NCI-H146 treated with DMSO at 0.1 percent for 48 hours (cell line): Measurements from ENCODE around the gene LCN6.
A peak's percentile ranks its signal among the peaks of the same experiment; 100 is the strongest.
"Not testable (repeated sequence)": the region's sequence is repeated elsewhere in the genome, so short reads cannot be mapped to it uniquely, and the experiment has no call there.

Experiments
- DNase-seq: peaks from one replicate; lab custom pipeline; 2025; ENCODE audit not compliant: unreplicated experiment; lab: John Stamatoyannopoulos, UW

Gene LCN6

GRCh38 chr9:136748201-136748600 lies at the start of gene LCN6:
LCN6 (minus strand) TSS chr9:136748525; CDS start chr9:136748483, 42 bp downstream.
- no peak for DNase-seq

- not testable (repeated sequence) for DNase-seq
Observed at GRCh38 chr9:136796775-136797347, 48.5 kb upstream of the LCN6 start.

GRCh38 chr9:136796238-136796774 lies 48.0 kb upstream of the LCN6 start, which contains the start of gene CCDC183:
CCDC183 (plus strand) TSS chr9:136796338; CDS start chr9:136796398, 60 bp downstream.
- DNase-seq = no peak

GRCh38 chr9:136795000-136795348 lies 46.6 kb upstream of the LCN6 start:
- DNase-seq = no peak

- no peak for DNase-seq
Observed at GRCh38 chr9:136794281-136794999, 46.1 kb upstream of the LCN6 start.

GRCh38 chr9:136793086-136793946 lies 45.0 kb upstream of the LCN6 start:
- no peak for DNase-seq

- DNase-seq = no peak
Observed at GRCh38 chr9:136792321-136793085, 44.2 kb upstream of the LCN6 start.

- peak; percentile 39 for DNase-seq
Observed at GRCh38 chr9:136791516-136792276, 43.4 kb upstream of the LCN6 start.

- peak; percentile 98 for DNase-seq
Observed at GRCh38 chr9:136790640-136791515, 42.6 kb upstream of the LCN6 start, which contains the start of gene TMEM141. TMEM141 (plus strand) TSS chr9:136791344; CDS start chr9:136791371, 27 bp downstream.

- DNase-seq = no peak
Observed at GRCh38 chr9:136789523-136789937, 41.2 kb upstream of the LCN6 start.

GRCh38 chr9:136788644-136789522 lies 40.6 kb upstream of the LCN6 start:
- not testable (repeated sequence) for DNase-seq

GRCh38 chr9:136787690-136788400 lies 39.5 kb upstream of the LCN6 start:
- DNase-seq = peak; percentile 47

- DNase-seq = not testable (repeated sequence)
Observed at GRCh38 chr9:136786983-136787382, 38.7 kb upstream of the LCN6 start.

GRCh38 chr9:136786451-136786850 lies 38.1 kb upstream of the LCN6 start:
- DNase-seq = no peak

GRCh38 chr9:136785565-136786355 lies 37.4 kb upstream of the LCN6 start:
- DNase-seq = not testable (repeated sequence)

- DNase-seq = no peak
Observed at GRCh38 chr9:136784997-136785361, 36.7 kb upstream of the LCN6 start.
